GM18517 (cell line): ENCODE results near the gene HTR3B.
"Not testable (repeated sequence)": the region's sequence is repeated elsewhere in the genome, so short reads cannot be mapped to it uniquely, and the experiment has no call there.

Experiments used
- ATAC-seq: cut with Tn5 transposase; IDR thresholded peaks from one replicate; pipeline ENCODE4 v1.9.1; 2021; ENCODE audit warnings: mild to moderate bottlenecking, moderate library complexity; ENCODE audit not compliant: unreplicated experiment

The HTR3B gene, protein sequence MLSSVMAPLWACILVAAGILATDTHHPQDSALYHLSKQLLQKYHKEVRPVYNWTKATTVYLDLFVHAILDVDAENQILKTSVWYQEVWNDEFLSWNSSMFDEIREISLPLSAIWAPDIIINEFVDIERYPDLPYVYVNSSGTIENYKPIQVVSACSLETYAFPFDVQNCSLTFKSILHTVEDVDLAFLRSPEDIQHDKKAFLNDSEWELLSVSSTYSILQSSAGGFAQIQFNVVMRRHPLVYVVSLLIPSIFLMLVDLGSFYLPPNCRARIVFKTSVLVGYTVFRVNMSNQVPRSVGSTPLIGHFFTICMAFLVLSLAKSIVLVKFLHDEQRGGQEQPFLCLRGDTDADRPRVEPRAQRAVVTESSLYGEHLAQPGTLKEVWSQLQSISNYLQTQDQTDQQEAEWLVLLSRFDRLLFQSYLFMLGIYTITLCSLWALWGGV

DNA sequence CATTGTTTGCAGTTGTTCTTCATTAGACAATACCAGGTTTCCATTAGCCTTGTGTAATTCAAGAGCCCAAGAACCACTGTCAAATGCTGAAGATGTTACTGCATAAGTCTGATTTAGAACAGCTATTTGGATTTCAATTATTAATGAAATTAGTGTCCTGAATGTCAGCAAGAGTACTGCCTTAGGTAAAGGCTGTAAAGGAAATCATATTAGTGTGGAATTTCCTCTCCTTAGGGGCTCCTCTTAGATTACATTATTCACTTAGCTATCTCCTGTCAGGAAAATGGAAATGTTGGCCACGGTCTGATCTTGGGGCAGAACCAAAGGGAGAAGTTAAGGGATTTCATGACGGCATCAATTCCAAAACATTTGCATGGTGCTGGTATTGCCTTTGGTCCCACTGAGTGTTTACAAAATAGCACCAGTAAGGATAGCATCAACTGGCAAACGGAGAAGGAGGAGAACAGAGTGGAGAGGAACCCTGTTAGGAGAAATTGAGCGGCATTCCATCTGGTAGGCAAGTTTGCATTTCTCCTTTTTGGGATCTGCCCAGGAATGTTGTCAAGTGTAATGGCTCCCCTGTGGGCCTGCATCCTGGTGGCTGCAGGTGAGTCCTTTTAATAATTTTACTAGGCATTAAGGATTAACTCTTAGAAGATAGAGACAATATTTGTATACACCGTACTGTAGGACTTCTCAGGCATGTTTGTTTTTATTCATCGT is at the start of gene HTR3B:
HTR3B (plus strand) TSS at position 418 of the 723 bp plus-strand sequence; CDS start at position 556, 138 bp downstream.
- no peak for ATAC-seq

GRCh38 chr11:113855803-113856202 is 48.8 kb upstream of the HTR3B start:
- no peak for ATAC-seq

GRCh38 chr11:113856966-113857759 is 47.4 kb upstream of the HTR3B start:
- ATAC-seq, result no peak

- no peak for ATAC-seq
These were observed 44.9 kb upstream of the HTR3B start for GRCh38 chr11:113859665-113860064.

DNA sequence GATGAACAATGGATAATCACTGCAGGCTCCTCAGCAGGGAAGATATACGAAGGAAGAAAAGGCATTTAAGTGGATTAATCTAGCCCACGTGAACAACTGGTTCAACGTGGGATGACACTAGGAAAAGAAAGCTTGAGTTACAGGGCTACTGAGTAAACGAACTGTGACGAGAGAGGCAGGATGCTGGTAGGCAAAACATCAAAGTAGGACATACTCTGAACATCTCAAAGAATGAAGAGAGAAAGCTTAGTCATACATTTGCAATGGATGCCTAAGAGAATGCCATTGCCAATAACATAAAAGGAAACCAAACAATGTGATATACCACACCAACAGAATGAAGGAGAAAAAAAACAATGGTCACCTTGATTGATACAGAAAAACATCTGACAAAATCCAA is 42.2 kb upstream of the HTR3B start:
- ATAC-seq, result no peak

DNA sequence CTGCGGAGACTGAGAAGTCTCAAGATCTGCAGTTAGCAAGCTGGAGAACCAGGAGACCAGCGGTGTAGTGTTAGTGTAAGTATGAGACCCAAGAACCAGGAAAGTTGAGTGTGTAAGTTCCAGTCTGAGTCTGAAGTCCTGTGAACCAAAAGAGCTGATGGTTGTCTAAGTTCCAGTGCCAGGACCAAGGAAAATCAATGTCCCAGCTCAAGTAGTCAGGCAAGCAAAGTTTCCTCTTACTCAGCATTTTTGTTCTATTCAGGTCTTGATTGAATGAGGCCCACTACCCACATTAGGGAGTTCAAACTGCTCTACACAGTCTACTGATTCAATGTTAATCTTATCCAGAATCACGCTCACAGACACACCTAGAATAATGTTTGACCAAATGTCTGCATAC is 40.2 kb upstream of the HTR3B start:
- ATAC-seq, result no peak

DNA sequence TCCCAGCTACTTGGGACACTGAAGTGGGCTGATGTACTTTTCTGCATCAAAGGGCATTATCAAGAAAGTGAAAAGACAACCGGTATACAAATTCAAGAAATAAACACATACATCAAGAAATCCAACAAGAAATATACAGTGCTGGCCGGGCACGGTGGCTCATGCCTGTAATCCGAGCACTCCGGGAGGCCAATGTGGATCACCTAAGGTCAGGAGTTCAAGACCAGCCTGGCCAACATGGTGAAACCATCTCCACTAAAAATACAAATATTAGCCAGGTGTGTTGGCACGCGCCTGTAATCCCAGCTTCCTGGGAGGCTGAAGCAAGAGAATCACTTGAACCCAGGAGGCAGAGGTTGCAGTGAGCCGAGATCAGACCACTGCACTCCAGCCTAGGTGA is 38.7 kb upstream of the HTR3B start:
- no peak for ATAC-seq

- no peak for ATAC-seq
These were observed 36.6 kb upstream of the HTR3B start for GRCh38 chr11:113867843-113868503.

DNA sequence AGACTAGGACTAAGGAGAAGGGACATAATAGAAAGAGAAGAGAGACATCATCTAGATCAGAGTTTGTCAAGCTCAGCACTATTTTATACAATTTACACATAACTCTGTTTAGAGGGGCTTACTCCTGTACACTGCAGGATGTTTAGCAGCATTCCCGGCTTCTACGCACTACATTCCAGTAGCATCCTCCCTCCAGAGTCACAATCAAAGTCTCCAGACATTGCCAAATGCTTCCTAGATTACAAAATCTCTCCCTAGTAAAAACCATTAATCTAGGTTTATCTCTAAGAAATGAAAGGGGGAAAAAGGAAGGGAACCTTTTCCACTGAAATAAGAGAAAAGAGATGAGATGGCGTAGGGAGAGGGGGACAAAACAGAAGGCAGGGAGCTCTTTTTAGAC is 33.3 kb upstream of the HTR3B start:
- no peak for ATAC-seq

DNA sequence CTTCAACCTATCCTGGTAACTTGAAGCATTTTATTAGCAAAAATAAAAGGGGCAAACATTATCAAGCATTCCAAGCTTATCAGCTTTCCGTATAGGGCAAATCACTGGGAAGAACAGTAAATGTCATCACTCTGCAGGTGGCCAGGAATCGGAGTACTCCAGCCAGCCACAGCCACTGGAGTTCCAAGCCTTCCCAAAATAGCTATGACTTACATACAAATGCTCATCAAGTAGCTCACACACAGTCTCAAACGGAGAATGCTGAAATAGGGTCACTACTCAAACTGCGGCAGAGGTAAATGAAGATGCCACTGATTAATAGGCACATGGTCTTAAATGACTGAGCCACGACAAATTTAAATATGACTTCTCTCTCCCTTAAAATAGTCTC is 31.4 kb upstream of the HTR3B start:
- no peak for ATAC-seq

GRCh38 chr11:113874096-113874495 is 30.5 kb upstream of the HTR3B start:
- no peak for ATAC-seq

DNA sequence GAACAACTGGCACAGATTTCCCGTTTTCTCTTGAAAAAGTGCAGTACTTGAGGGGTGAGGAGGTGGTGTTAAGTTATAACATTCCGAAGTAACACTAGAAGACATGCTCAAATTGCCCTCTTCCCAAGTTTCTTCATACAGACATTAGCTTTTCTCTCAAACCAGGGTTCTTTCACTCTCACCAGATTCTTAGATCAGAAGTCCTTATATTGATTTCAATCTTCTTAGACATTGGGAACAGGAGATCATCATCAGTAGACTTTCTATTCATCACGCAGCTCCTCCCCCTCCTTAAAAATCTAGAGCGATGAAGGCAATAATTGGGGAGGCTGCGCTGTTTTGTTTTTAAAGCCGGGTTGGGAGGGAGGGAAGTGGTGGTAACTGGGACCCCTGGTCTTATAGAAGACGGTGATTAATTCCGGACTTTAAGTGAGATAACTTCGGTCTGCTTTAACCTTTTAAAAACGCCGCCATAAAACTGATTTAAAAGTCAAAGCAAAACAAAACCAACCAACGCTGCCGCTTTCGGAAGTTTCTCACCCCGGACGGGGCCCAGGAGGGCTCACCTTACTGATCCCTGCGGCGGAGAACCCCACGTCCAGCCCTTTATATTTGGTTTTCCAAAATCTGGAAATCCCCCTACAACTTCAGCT is 29.9 kb upstream of the HTR3B start:
- peak; percentile 46 for ATAC-seq

- ATAC-seq, result peak; percentile 80
These were observed 29.1 kb upstream of the HTR3B start, which contains the start of gene USP28 for GRCh38 chr11:113875234-113876073. Gene USP28 (minus strand): TSS chr11:113875572. CDS start chr11:113875501, 71 bp downstream.

DNA sequence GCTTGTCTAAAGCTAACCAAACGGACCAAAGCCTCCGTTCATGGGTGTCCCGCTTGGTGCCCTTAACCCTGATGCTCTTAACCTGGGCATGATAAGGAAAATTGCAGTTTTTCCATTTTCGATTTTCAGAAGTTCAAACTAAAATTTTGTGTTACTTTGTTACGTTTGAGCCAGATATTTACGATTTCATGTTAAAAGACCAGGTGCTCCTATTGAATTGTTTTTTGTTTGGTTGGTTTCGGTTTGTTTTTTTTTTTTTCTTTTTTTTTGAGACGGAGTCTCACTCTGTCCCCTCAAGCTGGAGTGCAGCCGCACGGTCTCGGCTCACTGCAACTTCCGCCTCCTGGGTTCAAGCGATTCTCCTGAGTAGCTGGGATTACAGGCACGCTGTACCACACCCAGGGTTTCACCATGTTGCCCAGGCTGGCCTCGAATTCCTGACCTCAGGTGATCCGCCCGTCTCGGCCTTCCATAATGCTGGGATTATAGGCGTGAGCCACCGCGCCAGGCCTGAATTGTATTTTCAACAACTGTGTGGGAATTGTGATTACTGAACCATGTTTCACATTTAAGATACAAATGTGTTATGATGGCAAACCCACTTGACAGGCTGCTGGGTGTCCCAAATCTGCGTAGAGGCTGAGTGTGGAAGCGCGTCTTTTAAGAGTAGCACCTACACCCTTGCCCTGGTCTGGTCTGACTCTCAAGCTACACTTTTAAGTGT is 28.4 kb upstream of the HTR3B start:
- no peak for ATAC-seq

GRCh38 chr11:113876798-113877669 is 27.6 kb upstream of the HTR3B start:
- no peak for ATAC-seq

- no peak for ATAC-seq
These were observed 26.9 kb upstream of the HTR3B start for GRCh38 chr11:113877670-113878055.

DNA sequence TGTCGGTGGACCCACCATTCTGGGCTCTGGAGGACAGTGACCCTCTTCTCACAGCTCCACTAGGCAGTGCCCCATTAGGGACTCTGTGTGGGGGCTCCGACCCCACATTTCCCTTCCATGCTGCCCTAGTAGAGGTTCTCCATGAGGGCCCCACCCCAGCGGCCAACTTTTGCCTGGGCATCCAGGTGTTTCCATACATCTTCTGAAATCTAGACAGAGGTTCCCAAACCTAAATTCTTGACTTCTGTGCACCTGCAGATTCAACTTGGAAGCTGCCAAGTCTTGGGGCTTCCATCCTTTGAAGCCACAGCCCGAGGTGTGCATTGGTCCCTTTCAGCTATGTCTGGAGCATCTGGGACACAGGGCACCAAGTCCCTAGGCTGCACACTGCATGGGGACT is 25.1 kb upstream of the HTR3B start:
- not testable (repeated sequence) for ATAC-seq

- no peak for ATAC-seq
These were observed 23.6 kb upstream of the HTR3B start for GRCh38 chr11:113880971-113881370.
